Measurements from ENCODE around the gene PMVK. TPM values are rescaled to one million over a fixed set of nuclear protein-coding genes. Genes with fewer than 3 reads are reported as not detected.
A peak's percentile ranks its signal among the peaks of the same experiment; 100 is the strongest.

The PMVK gene
- total and polyA plus RNA-seq, 5 donors, result 51.5 to 74.3 (median 64.3) TPM

- WGBS, result 71% methylated on average over 2 of the region's 2 CpGs
- ATAC-seq, result no peak
- H3K27ac ChIP-seq (ENCODE audit: low read length), result no peak overlapping the region
- H3K4me3 ChIP-seq (ENCODE audit: low read length), result no peak overlapping the region
- intact Hi-C loops (cut with DNase I), result loop anchor here in 1 of 4 donors (10.0 kb wide), 1 partner anchor 107 kb away; the partner anchor contains the start of gene EFNA4
- no peaks in the 10 kb centered on the region for H3K27me3 ChIP-seq (ENCODE audit: control insufficient read depth, insufficient read depth)
- no peaks in the 10 kb centered on the region for H3K9me3 ChIP-seq (ENCODE audit: control insufficient read depth, low read length)
- DNase-seq, result no peak
- peaks cover 18% of the 10 kb centered on the region for H3K4me1 ChIP-seq (ENCODE audit: control insufficient read depth, insufficient read depth, low read length)
Measured at GRCh38 chr1:154958036-154958435, 21.5 kb upstream of the PMVK start.

GRCh38 chr1:154957091-154957657, 20.7 kb upstream of the PMVK start:
- Histone ChIP-seq H3K4me1 (ENCODE audit: control insufficient read depth, insufficient read depth, low read length) (peaks cover 23% of the 10 kb centered on the region), H3K4me3 (ENCODE audit: low read length) (no peak overlapping the region), H3K27ac (ENCODE audit: low read length) (peak overlapping the region; percentile 98), H3K27me3 (ENCODE audit: control insufficient read depth, insufficient read depth) (no peaks in the 10 kb centered on the region), H3K9me3 (ENCODE audit: control insufficient read depth, low read length) (no peaks in the 10 kb centered on the region)
- ATAC-seq, result no peak
- DNase-seq, result peak in 2 of 3 donors; percentile 43 to 52
- intact Hi-C loops (cut with DNase I), result loop anchor here in 1 of 4 donors (10.0 kb wide), 1 partner anchor 108 kb away; the partner anchor contains the start of gene EFNA4
- WGBS, result 38% methylated on average over 9 of the region's 9 CpGs

GRCh38 chr1:154956544-154956941, 20.0 kb upstream of the PMVK start:
- Histone ChIP-seq H3K27me3 (ENCODE audit: control insufficient read depth, insufficient read depth) (no peaks in the 10 kb centered on the region), H3K27ac (ENCODE audit: low read length) (peak overlapping the region; percentile 98), H3K4me3 (ENCODE audit: low read length) (peak overlapping the region; percentile 95), H3K9me3 (ENCODE audit: control insufficient read depth, low read length) (no peaks in the 10 kb centered on the region), H3K4me1 (ENCODE audit: control insufficient read depth, insufficient read depth, low read length) (peaks cover 24% of the 10 kb centered on the region)
- peak in 2 of 3 donors; percentile 85 to 88 for DNase-seq
- intact Hi-C loops (cut with DNase I), result loop anchor here in 1 of 4 donors (10.0 kb wide), 1 partner anchor 108 kb away; the partner anchor contains the start of gene EFNA4
- peak; percentile 15 to 25 for ATAC-seq
- 8% methylated on average over 6 of the region's 6 CpGs for WGBS

GRCh38 chr1:154955718-154956543, 19.4 kb upstream of the PMVK start, which contains the start of gene PBXIP1:
TSS of gene PBXIP1 (minus strand) at chr1:154956099. CDS start at chr1:154953721, 2,378 bp downstream.
- peaks cover 24% of the 10 kb centered on the region for H3K4me1 ChIP-seq (ENCODE audit: control insufficient read depth, insufficient read depth, low read length)
- H3K27ac ChIP-seq (ENCODE audit: low read length), result peak within 1 kb of the TSS; percentile 98
- H3K4me3 ChIP-seq (ENCODE audit: low read length), result peak within 1 kb of the TSS; percentile 95
- peak; percentile 59 to 77 (median 68) for DNase-seq
- intact Hi-C loops (cut with DNase I), result loop anchor here in 1 of 4 donors (10.0 kb wide), 1 partner anchor 109 kb away; the partner anchor contains the start of gene EFNA4
- H3K27me3 ChIP-seq (ENCODE audit: control insufficient read depth, insufficient read depth), result no peaks in the 10 kb centered on the region
- peak; percentile 82 to 83 for ATAC-seq
- no peaks in the 10 kb centered on the region for H3K9me3 ChIP-seq (ENCODE audit: control insufficient read depth, low read length)
- under 1% methylated on average over 18 of the region's 18 CpGs for WGBS

- Histone ChIP-seq H3K27ac (ENCODE audit: low read length) (peak overlapping the region; percentile 98), H3K4me3 (ENCODE audit: low read length) (peak overlapping the region; percentile 95), H3K9me3 (ENCODE audit: control insufficient read depth, low read length) (no peaks in the 10 kb centered on the region), H3K4me1 (ENCODE audit: control insufficient read depth, insufficient read depth, low read length) (peaks cover 22% of the 10 kb centered on the region), H3K27me3 (ENCODE audit: control insufficient read depth, insufficient read depth) (no peaks in the 10 kb centered on the region)
- DNase-seq (peak in 2 of 3 donors; percentile 28 to 67), ATAC-seq (peak in 1 of 2 donors; percentile 5)
- 7% methylated on average over 4 of the region's 4 CpGs for WGBS
- intact Hi-C loops (cut with DNase I), result loop anchor here in 1 of 4 donors (10.0 kb wide), 1 partner anchor 110 kb away; the partner anchor contains the start of gene EFNA4
Measured at GRCh38 chr1:154955039-154955717, 18.7 kb upstream of the PMVK start.

GRCh38 chr1:154954541-154954940, 18.0 kb upstream of the PMVK start:
- WGBS, result 59% methylated on average over 3 of the region's 3 CpGs
- ATAC-seq (no peak), DNase-seq (no peak)
- Histone ChIP-seq H3K4me3 (ENCODE audit: low read length) (no peak overlapping the region), H3K9me3 (ENCODE audit: control insufficient read depth, low read length) (no peaks in the 10 kb centered on the region), H3K4me1 (ENCODE audit: control insufficient read depth, insufficient read depth, low read length) (peaks cover 22% of the 10 kb centered on the region), H3K27ac (ENCODE audit: low read length) (peak overlapping the region; percentile 2), H3K27me3 (ENCODE audit: control insufficient read depth, insufficient read depth) (no peaks in the 10 kb centered on the region)
- intact Hi-C loops (cut with DNase I), result loop anchor here in 1 of 4 donors (10.0 kb wide), 1 partner anchor 110 kb away; the partner anchor contains the start of gene EFNA4

- intact Hi-C loops (cut with DNase I), result loop anchor here in 1 of 4 donors (10.0 kb wide), 1 partner anchor 111 kb away; the partner anchor contains the start of gene EFNA4
- H3K9me3 ChIP-seq (ENCODE audit: control insufficient read depth, low read length), result no peaks in the 10 kb centered on the region
- H3K4me1 ChIP-seq (ENCODE audit: control insufficient read depth, insufficient read depth, low read length), result peaks cover 22% of the 10 kb centered on the region
- H3K4me3 ChIP-seq (ENCODE audit: low read length), result no peak overlapping the region
- ATAC-seq, result no peak
- H3K27ac ChIP-seq (ENCODE audit: low read length), result no peak overlapping the region
- WGBS, result 59% methylated on average over 2 of the region's 2 CpGs
- H3K27me3 ChIP-seq (ENCODE audit: control insufficient read depth, insufficient read depth), result no peaks in the 10 kb centered on the region
- DNase-seq, result peak in 2 of 3 donors; percentile 5 to 51
Measured at GRCh38 chr1:154953611-154954038, 17.1 kb upstream of the PMVK start.

- intact Hi-C loops (cut with DNase I), result loop anchor here in 1 of 4 donors (10.0 kb wide), 1 partner anchor 112 kb away; the partner anchor contains the start of gene EFNA4
- WGBS, result 80% methylated on average over 6 of the region's 6 CpGs
- no peak for ATAC-seq
- Histone ChIP-seq H3K4me1 (ENCODE audit: control insufficient read depth, insufficient read depth, low read length) (peaks cover 22% of the 10 kb centered on the region), H3K9me3 (ENCODE audit: control insufficient read depth, low read length) (no peaks in the 10 kb centered on the region), H3K27me3 (ENCODE audit: control insufficient read depth, insufficient read depth) (no peaks in the 10 kb centered on the region), H3K27ac (ENCODE audit: low read length) (no peak overlapping the region), H3K4me3 (ENCODE audit: low read length) (no peak overlapping the region)
- DNase-seq, result no peak
Measured at GRCh38 chr1:154952664-154953063, 16.1 kb upstream of the PMVK start.

GRCh38 chr1:154951901-154952657, 15.6 kb upstream of the PMVK start:
- no peaks in the 10 kb centered on the region for H3K9me3 ChIP-seq (ENCODE audit: control insufficient read depth, low read length)
- H3K4me1 ChIP-seq (ENCODE audit: control insufficient read depth, insufficient read depth, low read length), result peaks cover 22% of the 10 kb centered on the region
- no peak overlapping the region for H3K27ac ChIP-seq (ENCODE audit: low read length)
- no peak for ATAC-seq
- peak in 2 of 3 donors; percentile 39 to 55 for DNase-seq
- no peak overlapping the region for H3K4me3 ChIP-seq (ENCODE audit: low read length)
- H3K27me3 ChIP-seq (ENCODE audit: control insufficient read depth, insufficient read depth), result no peaks in the 10 kb centered on the region
- WGBS, result 70% methylated on average over 15 of the region's 15 CpGs
- intact Hi-C loops (cut with DNase I), result loop anchor here in 1 of 4 donors (10.0 kb wide), 1 partner anchor 113 kb away; the partner anchor contains the start of gene EFNA4

- ATAC-seq (no peak), DNase-seq (peak in 1 of 3 donors; percentile 51)
- no peak overlapping the region for H3K4me3 ChIP-seq (ENCODE audit: low read length)
- peaks cover 9% of the 10 kb centered on the region for H3K4me1 ChIP-seq (ENCODE audit: control insufficient read depth, insufficient read depth, low read length)
- 93% methylated on average over 11 of the region's 11 CpGs for WGBS
- H3K27me3 ChIP-seq (ENCODE audit: control insufficient read depth, insufficient read depth), result no peaks in the 10 kb centered on the region
- H3K27ac ChIP-seq (ENCODE audit: low read length), result no peak overlapping the region
- intact Hi-C loops (cut with DNase I), result no loop called here
- H3K9me3 ChIP-seq (ENCODE audit: control insufficient read depth, low read length), result no peaks in the 10 kb centered on the region
Measured at GRCh38 chr1:154948079-154948478, 11.6 kb upstream of the PMVK start.

Measured in right cardiac atrium (tissue), 5 donors.